CD4-positive, alpha-beta T cell treated with Interleukin-10 for 1 hour (primary cell): ENCODE measurements around the gene KCNH3.
"Not testable (repeated sequence)": the region's sequence is repeated elsewhere in the genome, so short reads cannot be mapped to it uniquely, and the experiment has no call there.

ENCODE experiments used
- DNase-seq: peaks from one replicate; pipeline ENCODE4 v3.0.0-alpha.2; 2020

The KCNH3 gene

GRCh38 chr12:49531745-49532144 lies 7.1 kb upstream of the KCNH3 start:
- DNase-seq: no peak

DNA sequence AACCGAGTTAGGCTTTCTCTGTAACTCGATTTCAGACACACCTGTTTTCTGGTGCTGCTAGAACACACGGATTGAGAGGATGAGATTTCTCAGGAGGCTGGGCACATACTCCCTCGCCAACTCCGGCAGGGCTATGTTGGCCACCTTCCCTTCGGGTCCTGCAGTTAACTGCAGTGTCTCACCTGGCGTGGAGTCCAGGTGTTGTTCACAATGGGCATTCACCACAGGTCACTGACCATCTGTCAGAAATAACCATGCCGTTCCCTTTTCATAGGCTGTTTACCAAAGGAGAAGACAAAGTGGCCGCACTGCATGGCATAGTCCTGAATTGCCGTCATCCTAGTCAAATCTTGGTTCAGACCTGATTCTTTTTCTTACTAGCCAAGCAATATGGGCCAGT lies 5.5 kb upstream of the KCNH3 start:
- DNase-seq: no peak

- not testable (repeated sequence) for DNase-seq
These were observed 4.7 kb upstream of the KCNH3 start for GRCh38 chr12:49534122-49534521.

DNA sequence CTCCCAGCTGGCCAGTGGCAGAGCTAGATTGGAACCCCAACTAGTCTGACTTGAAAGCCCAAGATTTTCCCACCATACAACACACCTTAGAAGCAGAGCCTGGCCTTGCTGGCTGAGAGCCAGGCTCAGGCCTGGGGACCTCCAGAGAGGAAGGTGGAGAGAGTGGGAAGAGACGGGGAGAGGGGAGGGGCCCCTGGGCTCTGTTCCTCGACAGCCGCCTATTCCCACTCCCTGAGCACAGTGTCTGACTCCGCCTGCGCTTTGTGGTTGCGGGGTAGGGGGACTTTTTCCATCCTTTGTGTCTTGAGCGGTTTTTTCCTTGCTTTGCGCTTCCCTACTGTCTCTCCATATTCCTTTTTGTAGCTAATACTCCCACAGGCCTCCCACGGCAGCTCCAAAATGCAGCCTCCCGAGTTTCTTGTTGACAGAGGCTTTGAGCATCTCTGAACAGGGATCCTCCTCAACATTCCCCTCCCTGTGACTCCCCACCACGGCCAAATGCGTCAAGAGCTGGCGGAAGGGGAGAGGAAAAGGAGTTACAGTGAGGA lies 4.0 kb upstream of the KCNH3 start:
- no peak for DNase-seq

- no peak for DNase-seq
These were observed 2.8 kb upstream of the KCNH3 start for GRCh38 chr12:49535921-49536525.

DNA sequence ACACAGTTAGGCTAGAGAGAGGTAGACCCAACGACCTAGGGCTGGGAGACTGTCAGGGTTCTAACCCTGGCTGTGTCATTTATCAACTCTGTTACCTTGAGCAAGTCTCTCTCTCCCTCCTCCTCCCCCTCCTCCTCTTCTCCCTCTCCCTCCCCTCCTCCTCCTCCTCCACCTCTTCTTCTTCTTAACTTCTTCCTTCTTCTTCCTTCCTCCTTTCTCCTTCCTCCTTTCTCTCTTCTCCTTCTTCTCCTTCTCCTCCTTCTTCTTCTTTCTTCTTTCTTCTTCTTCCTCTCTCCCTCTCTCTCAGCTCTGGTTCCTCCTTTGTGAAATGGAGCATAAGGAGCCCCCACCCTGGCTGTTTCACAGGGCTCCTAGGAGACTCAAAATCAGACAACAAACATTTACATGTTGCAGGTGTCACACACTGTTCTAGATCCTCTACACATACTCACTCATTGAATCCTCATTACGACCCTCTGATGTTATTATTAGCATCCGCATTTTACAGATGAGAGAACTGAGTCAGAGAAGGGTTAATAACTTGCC lies 2.2 kb upstream of the KCNH3 start:
- DNase-seq: no peak

- no peak for DNase-seq
These were observed 1.5 kb upstream of the KCNH3 start for GRCh38 chr12:49537231-49537751.

- DNase-seq: peak; percentile 24
These were observed 899 bp upstream of the KCNH3 start for GRCh38 chr12:49537752-49538509.

DNA sequence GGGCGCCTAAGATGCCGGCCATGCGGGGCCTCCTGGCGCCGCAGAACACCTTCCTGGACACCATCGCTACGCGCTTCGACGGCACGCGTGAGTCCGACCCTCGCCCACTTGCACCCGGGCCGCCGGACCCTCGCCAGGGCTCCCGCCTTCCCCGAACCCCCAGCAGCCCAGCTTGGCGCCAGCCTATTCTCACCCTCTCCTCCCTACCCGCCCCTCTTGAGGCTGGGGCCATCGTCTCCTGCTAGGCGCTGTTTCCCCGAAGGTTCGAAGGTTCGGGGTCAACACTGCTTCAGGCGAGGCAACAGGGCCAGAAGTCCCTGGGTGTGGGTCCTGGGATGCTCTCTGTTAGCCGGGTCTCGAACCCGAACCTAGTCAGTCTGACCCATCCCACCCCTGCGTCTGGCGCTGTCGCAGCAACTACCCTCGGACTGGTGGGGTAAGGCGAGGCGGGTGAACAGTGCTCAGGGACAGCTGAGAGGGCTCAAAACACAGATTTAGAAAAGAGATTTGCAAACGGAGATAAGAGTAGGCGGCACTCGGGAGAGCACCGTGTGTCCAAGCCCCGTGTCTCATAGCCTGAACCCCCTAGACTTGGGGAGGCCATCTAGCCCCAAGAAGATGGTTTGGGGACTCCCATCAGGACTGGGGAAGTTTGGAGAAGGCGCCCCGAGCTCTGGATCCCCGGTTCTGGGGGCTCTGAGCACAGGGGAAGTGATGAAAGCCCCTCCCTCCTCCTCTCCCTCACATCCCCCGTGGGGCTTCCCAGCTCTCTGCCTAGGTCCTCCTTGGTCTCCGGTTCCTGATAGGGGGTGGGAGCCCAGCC lies 787 bp downstream of the KCNH3 start:
- no peak for DNase-seq

GRCh38 chr12:49540229-49541139 lies 1.7 kb downstream of the KCNH3 start:
- no peak for DNase-seq

GRCh38 chr12:49541140-49541861 lies 2.5 kb downstream of the KCNH3 start:
- no peak for DNase-seq

DNA sequence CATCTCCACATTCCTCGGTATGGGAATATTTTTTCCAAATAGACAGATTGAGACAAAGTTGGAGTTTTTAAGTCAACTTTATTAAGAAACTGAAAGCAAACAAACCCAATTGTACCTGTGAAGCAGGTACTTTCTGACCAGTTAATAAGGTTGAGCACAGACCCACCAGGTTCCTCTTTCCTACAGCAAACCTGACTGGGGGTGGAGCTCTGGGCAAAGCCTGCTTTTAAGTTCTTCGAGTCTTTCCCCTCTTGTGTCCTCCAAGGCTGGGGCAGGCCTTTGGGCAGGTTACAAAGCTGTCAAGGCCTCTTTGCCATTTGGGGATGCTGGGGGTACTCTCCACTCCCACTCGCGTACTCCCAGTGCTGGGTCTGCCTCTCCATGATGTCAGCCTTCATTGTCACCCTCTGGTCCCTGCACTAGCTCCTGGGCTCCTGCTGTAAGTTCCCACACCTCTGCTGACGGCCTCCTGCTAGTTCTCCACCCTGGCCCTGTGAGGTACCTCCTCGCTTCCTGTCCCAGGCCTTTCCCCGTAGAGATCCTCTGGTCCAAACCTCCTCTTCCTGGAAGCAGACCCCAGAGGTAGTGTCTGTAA lies 3.2 kb downstream of the KCNH3 start:
- no peak for DNase-seq

DNA sequence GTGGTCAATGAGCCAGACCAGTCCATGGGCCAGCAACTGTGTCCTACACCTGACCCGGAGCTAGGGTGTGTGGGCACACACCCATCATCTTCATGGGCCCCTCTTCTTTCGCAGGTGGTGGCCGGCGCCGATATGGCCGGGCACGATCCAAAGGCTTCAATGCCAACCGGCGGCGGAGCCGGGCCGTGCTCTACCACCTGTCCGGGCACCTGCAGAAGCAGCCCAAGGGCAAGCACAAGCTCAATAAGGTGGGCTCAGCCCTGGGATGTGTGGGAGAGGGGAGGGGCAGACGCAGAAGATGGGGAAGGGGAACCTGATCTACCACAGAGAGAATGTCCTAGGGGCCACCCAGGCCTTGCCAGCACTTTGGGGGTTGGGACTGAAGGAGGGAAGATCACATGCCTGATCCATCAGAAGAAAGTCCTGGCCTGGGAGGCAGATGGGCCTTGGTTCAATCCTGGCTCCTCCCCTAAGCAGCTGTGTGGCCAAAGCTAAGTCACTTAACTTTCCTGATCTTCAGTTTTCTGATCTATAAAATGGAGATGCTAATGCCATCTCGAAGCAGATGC lies 3.8 kb downstream of the KCNH3 start:
- DNase-seq: no peak

DNA sequence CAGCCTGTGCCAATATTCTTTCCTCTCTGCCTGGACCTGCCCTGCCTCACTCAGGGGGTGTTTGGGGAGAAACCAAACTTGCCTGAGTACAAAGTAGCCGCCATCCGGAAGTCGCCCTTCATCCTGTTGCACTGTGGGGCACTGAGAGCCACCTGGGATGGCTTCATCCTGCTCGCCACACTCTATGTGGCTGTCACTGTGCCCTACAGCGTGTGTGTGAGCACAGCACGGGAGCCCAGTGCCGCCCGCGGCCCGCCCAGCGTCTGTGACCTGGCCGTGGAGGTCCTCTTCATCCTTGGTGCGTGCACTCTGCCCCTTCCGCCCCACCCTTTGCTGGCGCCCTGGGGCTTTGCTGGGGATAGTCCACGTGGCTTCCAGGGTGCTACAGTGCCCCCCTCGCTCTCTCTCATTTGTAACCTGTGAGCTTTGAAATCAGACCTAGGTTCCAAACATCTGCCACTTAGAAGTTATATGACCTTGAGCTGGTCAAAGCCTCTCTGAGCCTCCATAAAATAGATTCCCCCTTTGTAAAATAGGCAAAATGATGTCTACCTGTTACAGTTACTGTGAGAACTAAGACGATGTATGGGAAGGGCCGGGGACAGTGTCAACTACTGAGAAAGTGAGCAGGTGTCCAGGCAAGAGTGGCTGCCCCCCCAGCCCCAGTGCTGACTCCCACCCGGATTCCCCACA lies 4.5 kb downstream of the KCNH3 start:
- no peak for DNase-seq

- no peak for DNase-seq
These were observed 5.3 kb downstream of the KCNH3 start for GRCh38 chr12:49543914-49544815.

- no peak for DNase-seq
These were observed 7.0 kb downstream of the KCNH3 start for GRCh38 chr12:49545815-49546214.

DNA sequence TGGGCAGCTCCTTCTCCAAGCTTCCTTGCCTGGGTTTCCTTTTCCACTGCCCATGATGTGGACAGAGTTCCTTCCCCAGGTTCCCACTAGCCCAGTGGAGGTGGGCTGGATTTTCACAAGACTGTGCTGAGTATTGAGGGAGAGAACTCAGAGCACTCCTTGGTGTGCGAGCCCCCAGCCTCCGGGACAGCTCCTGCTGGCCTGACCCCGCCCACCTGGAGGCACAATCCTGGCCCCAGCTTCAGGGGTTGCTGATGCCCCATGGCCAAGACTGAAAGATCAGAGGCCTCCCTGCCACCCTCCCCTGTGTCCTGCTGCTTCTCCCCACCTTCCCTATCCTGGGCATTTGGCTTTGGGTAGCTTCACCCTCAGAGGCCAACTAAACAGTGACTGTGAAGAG lies 7.7 kb downstream of the KCNH3 start:
- no peak for DNase-seq

- DNase-seq: no peak
These were observed 8.4 kb downstream of the KCNH3 start for GRCh38 chr12:49547090-49547690.
